Urothelium cell line (cell line): ENCODE measurements around the gene ABHD1.

Experiments used
- DNase-seq: peaks from one replicate; pipeline ENCODE4 v3.0.0; 2011; ENCODE audit warnings: low spot score, mixed read lengths
- FAIRE-seq: peaks from 2 replicates; lab custom pipeline; 2011; peaks lifted over from hg19 to GRCh38; lab: Jason Lieb, UNC

Gene ABHD1

DNA sequence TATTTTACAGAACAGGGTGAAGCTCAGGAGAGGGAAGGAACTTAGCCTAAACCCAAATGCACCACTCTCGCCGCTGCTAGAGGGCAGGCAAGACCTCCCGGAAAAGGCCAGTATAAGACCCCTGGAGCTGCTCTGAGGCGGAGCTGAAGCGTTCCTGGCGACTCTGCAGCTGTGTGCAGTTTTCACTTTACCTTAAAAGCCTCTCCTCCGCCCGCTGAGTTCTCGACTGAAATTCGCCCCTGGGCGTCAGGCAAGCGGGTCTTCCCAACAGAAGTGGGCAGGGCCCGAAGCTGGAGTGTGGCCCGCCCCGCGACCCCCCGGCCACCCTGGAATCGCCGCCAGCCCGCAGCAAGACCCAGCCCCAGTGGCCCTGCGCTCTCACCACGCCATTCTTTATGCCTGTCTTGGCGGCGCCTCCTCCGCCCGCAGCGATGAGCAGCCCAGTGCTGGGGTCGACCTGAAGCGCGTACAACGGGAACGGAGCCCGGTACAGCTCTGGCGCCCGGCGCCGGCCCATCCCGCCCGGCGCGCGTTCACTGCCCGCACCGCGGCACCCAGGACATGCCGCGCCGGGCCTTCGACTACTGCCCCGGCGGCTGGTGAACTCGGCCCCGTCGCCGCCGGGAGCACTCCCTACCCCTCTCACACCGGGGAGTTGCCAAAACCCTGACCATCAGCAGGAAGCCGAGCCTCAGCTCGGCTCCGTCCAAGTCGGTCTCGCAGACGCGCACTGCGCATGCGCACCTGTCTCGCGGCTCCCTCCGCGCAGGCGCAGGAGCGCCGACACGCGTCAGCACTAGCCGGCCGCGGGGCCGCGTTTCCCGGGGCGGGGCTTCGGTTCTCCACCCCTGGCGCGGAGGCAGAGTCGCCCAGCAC is 10.5 kb downstream of the ABHD1 start, which contains the start of gene PREB:
Gene PREB, minus strand, starts transcription at position 732 of the 876 bp plus-strand sequence. Its CDS starts 215 bp downstream, at position 517.
- FAIRE-seq (peak; percentile 77), DNase-seq (peak; percentile 100)

GRCh38 chr2:27134781-27135477 is 11.3 kb downstream of the ABHD1 start:
- DNase-seq: no peak
- FAIRE-seq: no peak

GRCh38 chr2:27135478-27135955 is 11.9 kb downstream of the ABHD1 start:
- FAIRE-seq (peak; percentile 93), DNase-seq (no peak)

- FAIRE-seq (no peak), DNase-seq (no peak)
Measured at GRCh38 chr2:27136751-27137150, 13.1 kb downstream of the ABHD1 start.

- FAIRE-seq (no peak), DNase-seq (no peak)
Measured at GRCh38 chr2:27137322-27137935, 13.8 kb downstream of the ABHD1 start.

- DNase-seq: no peak
- FAIRE-seq: no peak
Measured at GRCh38 chr2:27138111-27138510, 14.5 kb downstream of the ABHD1 start.

DNA sequence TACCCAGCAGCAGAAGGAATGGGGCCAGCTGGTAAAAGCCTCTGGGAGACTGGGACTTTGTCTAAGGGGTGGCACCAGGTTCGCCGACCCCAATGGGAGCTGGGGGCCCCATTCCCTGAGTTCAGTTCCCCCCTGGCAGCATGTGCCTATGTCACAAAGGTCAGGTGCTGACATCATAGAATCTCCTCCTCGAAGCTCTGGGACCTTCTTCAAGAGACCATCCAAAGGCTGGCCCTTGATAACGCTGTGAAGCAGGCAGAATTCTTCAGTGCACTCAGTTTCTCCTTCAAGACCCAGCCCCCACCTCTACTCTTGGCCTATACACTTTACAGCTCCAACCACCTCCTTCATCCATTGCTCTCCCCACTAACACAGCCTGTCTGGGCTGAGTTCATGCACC is 15.7 kb downstream of the ABHD1 start, which contains the start of gene PRR30:
Gene PRR30, minus strand, starts transcription at position 101 of the 400 bp plus-strand sequence. CDS start 1,081 bp downstream, outside the sequence.
- FAIRE-seq (no peak), DNase-seq (no peak)

DNA sequence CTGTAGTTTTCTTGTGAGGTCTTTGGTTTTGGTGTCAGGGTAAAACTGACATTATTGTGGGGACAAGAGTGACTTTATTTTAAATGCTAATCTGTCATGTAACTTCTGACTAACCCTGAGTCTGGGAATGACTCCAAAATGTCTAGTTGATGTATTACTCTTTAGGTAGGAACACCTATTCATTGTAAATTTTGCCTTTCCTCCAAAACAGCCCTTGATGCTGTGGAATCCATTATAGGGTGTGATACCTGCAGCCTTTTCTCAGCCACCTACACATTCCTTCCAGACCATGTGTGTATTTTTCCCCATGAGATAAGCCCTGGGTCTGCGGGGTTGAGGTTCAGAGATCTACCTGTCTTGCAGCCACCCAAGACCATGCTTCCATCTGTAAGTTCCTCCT is 19.7 kb downstream of the ABHD1 start:
- DNase-seq (no peak), FAIRE-seq (no peak)

DNA sequence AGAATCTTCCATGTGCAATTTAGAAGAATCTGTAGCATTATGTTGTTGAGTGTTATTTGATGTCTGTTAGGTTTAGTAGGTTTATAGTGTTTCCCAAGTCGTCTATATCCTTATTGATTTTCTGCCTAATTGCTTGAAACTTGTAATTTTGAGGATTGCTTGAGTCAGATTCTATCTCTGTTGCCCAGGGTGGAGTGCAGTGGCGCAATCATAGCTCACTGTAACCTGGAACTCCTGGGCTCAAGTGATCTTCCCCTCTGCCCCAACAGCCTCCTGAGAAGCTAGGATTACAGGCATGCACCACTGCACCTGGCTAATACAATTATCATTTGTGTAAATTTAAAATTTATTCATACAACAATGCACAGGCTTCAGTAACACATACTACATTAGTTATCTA is 22.1 kb downstream of the ABHD1 start:
- no peak for DNase-seq
- no peak for FAIRE-seq

GRCh38 chr2:27147935-27148334 is 24.3 kb downstream of the ABHD1 start:
- DNase-seq (no peak), FAIRE-seq (no peak)

DNA sequence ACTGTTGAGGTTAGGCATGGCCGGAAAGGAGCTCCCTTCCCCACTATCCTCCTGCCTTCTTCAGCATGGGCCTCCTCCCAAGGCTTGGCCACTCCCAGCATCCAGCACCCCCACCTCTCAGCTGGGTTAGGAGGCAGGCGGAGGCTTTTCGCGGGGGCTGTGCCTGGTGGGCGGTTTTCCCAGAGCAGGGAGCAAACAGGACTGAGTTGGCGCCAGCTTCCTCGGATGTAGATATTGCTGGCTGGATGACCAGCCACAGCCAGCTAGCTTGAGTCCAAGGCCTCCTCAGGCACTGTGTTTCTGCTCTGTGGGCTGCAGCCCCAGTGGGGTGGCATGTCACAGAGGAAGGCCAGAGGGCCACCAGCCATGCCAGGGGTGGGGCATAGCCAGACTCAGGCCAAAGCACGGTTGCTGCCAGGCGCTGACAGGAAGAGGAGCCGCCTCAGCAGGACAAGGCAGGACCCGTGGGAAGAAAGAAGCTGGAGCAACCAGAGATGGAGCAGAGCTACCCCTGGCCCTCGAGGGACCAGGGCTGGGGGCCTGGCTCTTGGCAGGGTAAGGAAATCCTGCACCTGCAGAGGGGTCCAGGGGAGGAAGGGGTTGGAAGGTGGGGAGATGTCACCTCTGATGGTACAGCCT is 25.3 kb downstream of the ABHD1 start, which contains the start of gene TCF23:
Gene TCF23, plus strand, starts transcription at position 204 of the 639 bp plus-strand sequence. Its CDS starts 130 bp downstream, at position 334.
- no peak for FAIRE-seq
- no peak for DNase-seq

- peak; percentile 35 for FAIRE-seq
- DNase-seq: no peak
Measured at GRCh38 chr2:27149570-27150405, 26.2 kb downstream of the ABHD1 start.

GRCh38 chr2:27150639-27151230 is 27.1 kb downstream of the ABHD1 start:
- FAIRE-seq: peak; percentile 40

GRCh38 chr2:27152102-27152795 is 28.6 kb downstream of the ABHD1 start:
- no peak for DNase-seq
- no peak for FAIRE-seq

More at GRCh38 chr2:27150639-27151230, 27.1 kb downstream of the ABHD1 start:
- DNase-seq: no peak

DNA sequence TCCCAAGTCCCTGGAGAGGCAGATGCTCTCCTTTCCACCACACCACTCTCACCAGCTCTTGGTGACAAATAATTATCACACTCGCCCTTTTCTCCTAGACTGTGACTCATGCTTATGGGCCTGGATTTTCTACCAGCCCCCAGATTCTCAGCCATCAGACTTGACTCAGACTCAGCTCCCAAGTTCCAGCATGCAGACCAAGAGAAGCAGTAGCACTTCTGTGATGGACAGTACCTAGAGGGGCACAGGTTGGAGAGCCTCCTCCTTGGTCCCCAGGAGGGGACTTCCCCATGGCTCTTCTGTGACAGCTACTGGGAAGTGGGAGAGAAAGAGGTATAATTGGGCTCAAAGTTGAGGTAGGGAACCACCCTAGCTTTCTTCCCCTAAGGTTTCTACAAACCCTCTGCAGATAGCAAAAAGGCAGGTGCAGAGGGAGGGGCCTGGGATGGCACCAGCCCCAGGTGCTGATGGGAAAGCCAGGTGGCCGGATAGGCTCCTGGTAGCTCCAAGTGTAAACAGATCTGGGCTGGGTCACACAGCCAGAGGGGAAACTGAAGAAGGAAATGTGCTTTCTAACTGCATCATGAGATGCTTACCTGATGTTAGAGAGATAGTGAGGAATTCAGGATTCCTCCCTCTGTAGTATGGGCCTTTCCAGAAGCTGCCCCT is 29.3 kb downstream of the ABHD1 start:
- FAIRE-seq (no peak), DNase-seq (peak; percentile 41)

DNA sequence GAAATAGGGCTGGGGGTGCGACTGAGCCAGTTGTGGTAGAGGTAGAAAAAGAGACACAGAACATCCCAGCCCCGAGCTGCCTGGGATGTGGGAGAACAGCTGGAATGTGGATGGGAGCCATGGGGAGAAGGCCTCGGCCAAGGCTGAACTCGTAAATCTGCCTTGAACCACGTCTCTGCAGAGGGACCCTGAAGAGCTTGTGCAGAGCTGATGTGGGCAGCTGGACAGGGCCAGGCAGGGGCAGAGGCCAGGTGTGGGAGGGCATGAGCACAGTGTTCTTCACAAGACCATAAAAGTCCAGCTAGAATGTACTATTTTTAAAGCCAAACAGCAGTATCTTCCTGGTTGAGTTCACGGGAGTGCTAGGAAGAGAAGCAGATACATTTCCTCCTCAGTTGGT is 30.9 kb downstream of the ABHD1 start:
- FAIRE-seq (no peak), DNase-seq (no peak)

- no peak for DNase-seq
- no peak for FAIRE-seq
Measured at GRCh38 chr2:27155069-27155520, 31.5 kb downstream of the ABHD1 start.

DNA sequence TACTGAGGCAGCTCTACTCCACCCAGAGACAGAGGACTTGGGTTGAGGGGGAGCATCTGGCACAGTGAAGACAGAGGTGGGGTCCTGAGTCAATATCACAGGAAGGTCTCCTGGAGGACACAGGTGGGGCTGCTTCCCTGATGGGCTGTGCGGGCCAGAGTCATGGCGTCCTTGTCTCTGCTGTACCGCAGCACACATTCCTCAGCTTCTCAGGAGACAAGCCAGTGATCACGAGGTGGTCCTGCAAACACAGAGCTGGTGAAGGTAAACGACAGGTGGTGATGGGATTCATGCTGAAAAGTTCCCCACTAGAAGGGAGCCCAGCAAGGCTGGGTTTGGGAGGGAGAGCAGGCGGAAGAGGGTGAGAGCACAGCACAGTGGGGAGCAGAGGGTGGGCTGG is 34.9 kb downstream of the ABHD1 start:
- DNase-seq (no peak), FAIRE-seq (no peak)
